Keratinocyte (primary cell): ENCODE results near the gene EDC4. TPM values are rescaled to one million over a fixed set of nuclear protein-coding genes. Genes with fewer than 3 reads are reported as not detected.

Experiments
- DNase-seq: peaks from one replicate; pipeline ENCODE4 v3.0.0-alpha.2; 2011; ENCODE audit warnings: low read depth, missing footprints, low spot score
- FAIRE-seq: peaks from 2 replicates; lab custom pipeline; 2011; peaks lifted over from hg19 to GRCh38; lab: Jason Lieb, UNC
- H2AFZ ChIP-seq: 2 replicates; pipeline ENCODE4 v1.6.0; 2012; ENCODE audit warnings: low read length, control low read depth, inconsistent platforms; ENCODE audit not compliant: control insufficient read depth
- H3K27ac ChIP-seq: 2 replicates; pipeline ENCODE4 v1.5.1; 2011; ENCODE audit warnings: low read length; ENCODE audit not compliant: control insufficient read depth, insufficient read depth
- H3K27me3 ChIP-seq: 3 replicates; pipeline ENCODE4 v1.6.0; 2011; ENCODE audit warnings: low read length; ENCODE audit not compliant: control insufficient read depth, insufficient read depth; ENCODE audit errors: extremely low read depth
- H3K36me3 ChIP-seq, 2 experiments: 2 replicates in 1 of 2; 3 replicates in 1 of 2; pipeline ENCODE4 v1.5.1; 2011; ENCODE audit warnings: low read length in 2 of 2, mild to moderate bottlenecking in 1 of 2; ENCODE audit not compliant: control insufficient read depth in 2 of 2, insufficient read depth in 2 of 2; ENCODE audit errors: extremely low read depth in 1 of 2
- H3K4me1 ChIP-seq: 3 replicates; pipeline ENCODE4 v1.5.1; 2011; ENCODE audit warnings: low read length; ENCODE audit not compliant: control insufficient read depth, insufficient read depth; ENCODE audit errors: extremely low read depth
- H3K4me2 ChIP-seq: 3 replicates; pipeline ENCODE4 v1.6.0; 2011; ENCODE audit warnings: low read depth, low read length; ENCODE audit not compliant: control insufficient read depth, insufficient read depth; ENCODE audit errors: extremely low read depth
- H3K4me3 ChIP-seq, 3 experiments: fragments of 200-600 bp in 1 of 3; sonication (generic) in 1 of 3; 2 replicates in 2 of 3; 3 replicates in 1 of 3; pipeline ENCODE4 v1.5.1; 2011 to 2016; ENCODE audit warnings: low read length in 3 of 3, mild to moderate bottlenecking in 3 of 3, control low read depth in 2 of 3, inconsistent platforms in 1 of 3, low read depth in 1 of 3, mixed read lengths in 1 of 3, mixed run types in 1 of 3, moderate library complexity in 1 of 3; ENCODE audit not compliant: control insufficient read depth in 2 of 3, insufficient read depth in 2 of 3; ENCODE audit errors: extremely low read depth in 1 of 3
- H3K79me2 ChIP-seq: 2 replicates; pipeline ENCODE4 v1.6.0; 2012; ENCODE audit warnings: low read length; ENCODE audit not compliant: control insufficient read depth, insufficient read depth
- H3K9ac ChIP-seq: 3 replicates; pipeline ENCODE4 v1.6.0; 2011; ENCODE audit warnings: low read length; ENCODE audit not compliant: control insufficient read depth, insufficient read depth; ENCODE audit errors: extremely low read depth
- H3K9me1 ChIP-seq: 3 replicates; pipeline ENCODE4 v1.6.0; 2011; ENCODE audit warnings: low read length; ENCODE audit not compliant: control insufficient read depth, insufficient read depth; ENCODE audit errors: extremely low read depth
- H3K9me3 ChIP-seq: 2 replicates; pipeline ENCODE4 v1.5.1; 2012; ENCODE audit warnings: low read depth, low read length; ENCODE audit not compliant: control insufficient read depth
- H4K20me1 ChIP-seq: 3 replicates; pipeline ENCODE4 v1.6.0; 2011; ENCODE audit warnings: low read length; ENCODE audit not compliant: control insufficient read depth, insufficient read depth; ENCODE audit errors: extremely low read depth
- CTCF ChIP-seq, 3 experiments: IDR thresholded peaks in 1 of 3; conservative IDR thresholded peaks in 1 of 3; optimal IDR thresholded peaks in 1 of 3; 2 replicates in 2 of 3; 3 replicates in 1 of 3; pipeline versions ENCODE3 to v1.5.1; 2011; ENCODE audit warnings: low read length in 3 of 3, mild to moderate bottlenecking in 3 of 3, moderate library complexity in 2 of 3, control low read depth in 1 of 3, inconsistent platforms in 1 of 3; ENCODE audit not compliant: insufficient read depth in 2 of 3; ENCODE audit errors: extremely low read depth in 1 of 3
- EZH2 ChIP-seq: IDR thresholded peaks from one replicate; pipeline ENCODE4 v1.6.1; 2012; ENCODE audit warnings: inconsistent platforms, mild to moderate bottlenecking, low read length, moderate library complexity
- dilution Hi-C: fragments of 300-500 bp; cut with MboI; formaldehyde crosslinking; loops from one replicate; pipeline ENCODE4 v1.7.0; 2020; ENCODE audit warnings: low sequenced_read_pairs; ENCODE audit not compliant: extremely low pct_ligation_motif_present
- polyA plus RNA-seq, 5 experiments: library from polyadenylated mRNA; depleted of rRNA in 3 of 5; stranded (reverse) in 3 of 5; stranded (forward) in 1 of 5; unstranded in 1 of 5; fragments of >200 nt; gene quantifications; 1 replicate in 1 of 5; 2 replicates in 3 of 5; 3 replicates in 1 of 5; pipeline versions ENCODE4 v1.2.1 to v1.2.3, GENCODE V29; 2011 to 2012; ENCODE audit warnings: missing spikeins in 2 of 5, low read depth in 1 of 5, low replicate concordance in 1 of 5

Gene EDC4
- polyA plus RNA-seq, 1 donor (not counting 4 experiments of a cell fraction or from before 2014, with no cell fraction given): 16.7 TPM

DNA sequence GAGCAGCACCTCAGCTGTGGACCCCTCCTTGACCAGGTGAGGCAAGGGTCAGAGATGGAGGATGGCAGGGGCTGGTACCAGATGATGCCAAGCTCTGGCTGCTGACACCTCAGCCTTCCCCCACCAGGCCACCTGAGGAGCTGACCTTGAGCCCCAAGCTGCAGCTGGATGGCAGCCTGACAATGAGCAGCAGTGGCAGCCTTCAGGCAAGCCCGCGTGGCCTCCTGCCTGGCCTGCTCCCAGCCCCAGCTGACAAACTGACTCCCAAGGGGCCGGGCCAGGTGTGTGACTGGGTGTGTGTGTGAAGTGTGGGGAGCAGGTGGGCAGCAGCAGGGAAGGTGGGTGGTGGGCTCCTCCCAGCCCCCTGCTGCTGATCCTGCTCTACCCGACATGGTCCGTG, 7.1 kb downstream of the EDC4 start:
- Histone ChIP-seq H4K20me1 (peaks cover 15% of the 10 kb centered on the region), H3K79me2 (peaks cover 10% of the 10 kb centered on the region), H3K27me3 (no peaks in the 10 kb centered on the region), H3K27ac (no peak overlapping the region), H3K9me1 (no peaks in the 10 kb centered on the region), H3K9me3 (no peaks in the 10 kb centered on the region), H2AFZ (no peak overlapping the region), H3K4me1 (peaks cover 3% of the 10 kb centered on the region), H3K9ac (no peak overlapping the region), H3K4me3 (no peak overlapping the region), H3K36me3 (peaks cover 61 to 66% of the 10 kb centered on the region in 2 experiments), H3K4me2 (no peak overlapping the region)
- no peak for DNase-seq
- dilution Hi-C loops: no loop called here
- FAIRE-seq: no peak
- TF ChIP-seq EZH2: no peak
- TF ChIP-seq CTCF (optimal IDR thresholded peaks at IDR 0.05 in 1 of 3, IDR thresholded peaks at IDR 0.05 in 1 of 3, conservative IDR thresholded peaks at IDR 0.05 in 1 of 3; ENCODE audit: extremely low read depth in 1 of 3, insufficient read depth in 2 of 3, low read length in 3 of 3): no peak

- H3K79me2 ChIP-seq: peaks cover 4% of the 10 kb centered on the region
- no peaks in the 10 kb centered on the region for H3K27me3 ChIP-seq
- H2AFZ ChIP-seq: no peak overlapping the region
- TF ChIP-seq CTCF (optimal IDR thresholded peaks at IDR 0.05 in 1 of 3, IDR thresholded peaks at IDR 0.05 in 1 of 3, conservative IDR thresholded peaks at IDR 0.05 in 1 of 3; ENCODE audit: extremely low read depth in 1 of 3, insufficient read depth in 2 of 3, low read length in 3 of 3): no peak
- TF ChIP-seq EZH2: no peak
- DNase-seq: no peak
- FAIRE-seq: no peak
- no peak overlapping the region for H3K27ac ChIP-seq
- no peaks in the 10 kb centered on the region for H3K9me1 ChIP-seq
- H3K9ac ChIP-seq: no peak overlapping the region
- dilution Hi-C loops: no loop called here
- H3K4me3 ChIP-seq: no peak overlapping the region
- H4K20me1 ChIP-seq: peaks cover 15% of the 10 kb centered on the region
- peaks cover 61 to 64% of the 10 kb centered on the region in 2 experiments for H3K36me3 ChIP-seq
- H3K4me2 ChIP-seq: no peak overlapping the region
- H3K4me1 ChIP-seq: peaks cover 4% of the 10 kb centered on the region
- no peaks in the 10 kb centered on the region for H3K9me3 ChIP-seq
Measured at GRCh38 chr16:67880584-67880983, 7.7 kb downstream of the EDC4 start.
